C4-2B (cell line): ENCODE results near the gene HNRNPA2B1.

Experiments
- CTCF ChIP-seq: fragments of 450-650 bp; conservative IDR thresholded peaks from 2 replicates; pipeline ENCODE4 v1.5.1; 2017; ENCODE audit warnings: mild to moderate bottlenecking
- ZFX ChIP-seq: fragments of 450-650 bp; IDR thresholded peaks from 2 replicates; pipeline ENCODE4 v1.6.1; 2017

GRCh38 chr7:26190417-26190869 is 10.1 kb downstream of the HNRNPA2B1 start:
- TF ChIP-seq CTCF (no peak), ZFX (no peak)
